ENCODE measurements around the gene SOCS6. TPM values are rescaled to one million over a fixed set of nuclear protein-coding genes. Genes with fewer than 3 reads are reported as not detected.

Gene SOCS6
- total and polyA plus RNA-seq, 2 of the 13 experiments (the other 11 are each of a cell fraction or from before 2014, with no cell fraction given): 18.6 to 38.3 TPM

DNA sequence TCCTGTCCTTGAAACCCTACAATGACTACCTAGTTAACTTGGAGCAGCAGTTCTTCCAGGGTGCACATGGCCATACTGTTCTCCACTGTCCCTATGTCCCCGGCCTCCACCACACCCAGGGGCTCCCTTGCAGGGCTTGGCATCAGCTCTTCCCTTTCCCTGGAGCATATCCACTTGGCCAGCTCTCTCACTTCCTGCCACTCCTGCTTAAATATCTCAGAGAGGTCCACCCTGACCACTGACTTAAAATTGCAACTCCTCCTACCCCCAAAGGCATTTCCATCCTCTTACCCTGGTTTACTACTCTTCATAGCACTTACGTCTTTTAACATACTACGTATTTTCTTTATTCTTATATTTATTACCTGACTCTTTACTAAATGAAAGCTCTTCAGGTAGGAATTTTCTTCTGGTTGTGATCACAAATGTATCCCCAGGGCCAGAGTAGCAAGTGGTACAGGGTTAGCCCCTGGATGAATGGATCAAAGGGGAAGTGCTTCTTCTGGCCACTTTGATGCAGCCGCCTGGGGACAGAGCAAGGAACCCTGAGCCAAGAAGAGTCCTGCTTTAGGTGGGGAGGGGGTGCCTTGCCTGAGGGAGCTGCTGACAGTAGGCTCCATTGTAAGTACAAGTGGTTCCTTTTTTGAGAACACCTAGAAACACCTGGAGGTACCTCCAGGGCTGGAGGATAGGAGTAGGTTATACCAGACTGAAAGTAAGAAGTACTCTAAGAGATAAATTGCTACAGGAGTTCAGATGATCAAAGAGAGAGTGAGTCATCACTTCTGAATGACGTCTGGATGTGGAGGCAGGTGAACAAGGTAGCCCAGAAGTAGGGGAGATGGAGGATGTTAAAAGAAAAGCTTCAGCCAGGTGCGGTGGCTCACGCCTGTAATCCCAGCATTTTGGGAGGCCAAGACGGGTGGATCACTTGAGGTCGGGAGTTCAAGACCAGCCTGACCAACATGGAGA, 82.2 kb downstream of the SOCS6 start:
- no peak for FAIRE-seq
- no peaks in the 10 kb centered on the region for H4K20me1 ChIP-seq (ENCODE audit: insufficient read depth, low read length)
- intact Hi-C loops (cut with micrococcal nuclease; ENCODE audit: unreplicated experiment): no loop called here

More for the DNA sequence above, 82.2 kb downstream of the SOCS6 start:
- H3K27me3 ChIP-seq (ENCODE audit: control insufficient read depth in 1 of 2, insufficient read depth in 2 of 2, low read length in 2 of 2): no peaks in the 10 kb centered on the region
- CTCF ChIA-PET (ENCODE audit: low intra/inter-chr PET ratio, low total read pairs): interaction anchor here (1.1 kb wide), 1 partner anchor 62 kb away, joined by 3 read pairs; no protein-coding TSS in a partner anchor
- no peak overlapping the region for H3K4me3 ChIP-seq (replicated peaks in 1 of 3; ENCODE audit: insufficient read depth in 1 of 3, low read depth in 2 of 3, low read length in 3 of 3)
- no peak overlapping the region for H2AFZ ChIP-seq (ENCODE audit: low read length)
- no peak for TF ChIP-seq ZBTB3 (CRISPR knock-in tag; IDR thresholded peaks at IDR 0.05; ENCODE audit: borderline replicate concordance, low read depth)
- TF ChIP-seq CREB1 (IDR thresholded peaks at IDR 0.05): 0 out of 2 replicates have a peak, but pooled peaks have one; percentile 9
- TF ChIP-seq CREB1 (CRISPR knock-in tag; IDR thresholded peaks at IDR 0.05): no peak
- peak; percentile 58 for TF ChIP-seq FOSL2 (CRISPR knock-in tag; IDR thresholded peaks at IDR 0.05)
- TF ChIP-seq, protein P1, sequence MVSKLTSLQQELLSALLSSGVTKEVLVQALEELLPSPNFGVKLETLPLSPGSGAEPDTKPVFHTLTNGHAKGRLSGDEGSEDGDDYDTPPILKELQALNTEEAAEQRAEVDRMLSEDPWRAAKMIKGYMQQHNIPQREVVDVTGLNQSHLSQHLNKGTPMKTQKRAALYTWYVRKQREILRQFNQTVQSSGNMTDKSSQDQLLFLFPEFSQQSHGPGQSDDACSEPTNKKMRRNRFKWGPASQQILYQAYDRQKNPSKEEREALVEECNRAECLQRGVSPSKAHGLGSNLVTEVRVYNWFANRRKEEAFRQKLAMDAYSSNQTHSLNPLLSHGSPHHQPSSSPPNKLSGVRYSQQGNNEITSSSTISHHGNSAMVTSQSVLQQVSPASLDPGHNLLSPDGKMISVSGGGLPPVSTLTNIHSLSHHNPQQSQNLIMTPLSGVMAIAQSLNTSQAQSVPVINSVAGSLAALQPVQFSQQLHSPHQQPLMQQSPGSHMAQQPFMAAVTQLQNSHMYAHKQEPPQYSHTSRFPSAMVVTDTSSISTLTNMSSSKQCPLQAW (CRISPR knock-in tag; IDR thresholded peaks at IDR 0.05): no peak
- TF ChIP-seq ZNF136 (CRISPR knock-in tag; IDR thresholded peaks at IDR 0.05; ENCODE audit: low read depth): no peak
- TF ChIP-seq ZNF546 (CRISPR knock-in tag; conservative IDR thresholded peaks at IDR 0.05): no peak
- TF ChIP-seq, protein P2, sequence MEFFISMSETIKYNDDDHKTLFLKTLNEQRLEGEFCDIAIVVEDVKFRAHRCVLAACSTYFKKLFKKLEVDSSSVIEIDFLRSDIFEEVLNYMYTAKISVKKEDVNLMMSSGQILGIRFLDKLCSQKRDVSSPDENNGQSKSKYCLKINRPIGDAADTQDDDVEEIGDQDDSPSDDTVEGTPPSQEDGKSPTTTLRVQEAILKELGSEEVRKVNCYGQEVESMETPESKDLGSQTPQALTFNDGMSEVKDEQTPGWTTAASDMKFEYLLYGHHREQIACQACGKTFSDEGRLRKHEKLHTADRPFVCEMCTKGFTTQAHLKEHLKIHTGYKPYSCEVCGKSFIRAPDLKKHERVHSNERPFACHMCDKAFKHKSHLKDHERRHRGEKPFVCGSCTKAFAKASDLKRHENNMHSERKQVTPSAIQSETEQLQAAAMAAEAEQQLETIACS (CRISPR knock-in tag; IDR thresholded peaks at IDR 0.05): no peak
- no peak for TF ChIP-seq KLF11 (CRISPR knock-in tag; IDR thresholded peaks at IDR 0.05)
- H3K9me3 ChIP-seq (ENCODE audit: low read length): no peaks in the 10 kb centered on the region
- WGBS (ENCODE audit: low lambda C conversion rate): 81% methylated on average over 9 of the region's 9 CpGs
- no TSS peak for BruUV-seq (replicated peaks)
- H3K9ac ChIP-seq (ENCODE audit: insufficient read depth, low read depth, low read length): no peak overlapping the region
- H3K4me1 ChIP-seq (ENCODE audit: insufficient read depth, low read length): peaks cover 68% of the 10 kb centered on the region
- H3K4me2 ChIP-seq (ENCODE audit: low read depth, low read length): no peak overlapping the region
- in situ Hi-C loops (cut with HindIII; ENCODE audit: extremely low pct_ligation_motif_present, low pct_unique_long_range_greater_than_20kb): no loop called here
- no peak overlapping the region for H3K27ac ChIP-seq (ENCODE audit: extremely low read length, insufficient read depth, low read length)
- POLR2A ChIA-PET: interaction anchor here (2.0 kb wide), 1 partner anchor 10 kb away, joined by 7 read pairs; no protein-coding TSS in a partner anchor
- no peaks in the 10 kb centered on the region for H3K36me3 ChIP-seq (replicated peaks in 1 of 2; ENCODE audit: control insufficient read depth in 1 of 2, insufficient read depth in 2 of 2, low read length in 2 of 2)
- no peaks in the 10 kb centered on the region for H3K79me2 ChIP-seq (ENCODE audit: insufficient read depth, low read length)
- no peak for DNase-seq (ENCODE audit: low spot score)
- ATAC-seq: no peak

Measured in HepG2 (cell line).